Neural cell (in vitro differentiated cells): ENCODE data around the gene MED29. TPM values are rescaled to one million over a fixed set of nuclear protein-coding genes. Genes with fewer than 3 reads are reported as not detected.

Experiments
- H2AFZ ChIP-seq: fragments of 200-600, 300-800 bp; sonication (generic), shearing (Covaris generic); 2 replicates; pipeline ENCODE4 v1.6.0; 2014; ENCODE audit warnings: low read depth, mild to moderate bottlenecking, antibody characterized with exemption, low read length, moderate library complexity
- H3F3A ChIP-seq: fragments of 200-600 bp; shearing (Covaris generic); 2 replicates; pipeline ENCODE4 v1.6.1; 2016; ENCODE audit warnings: mild to moderate bottlenecking, moderate library complexity, mixed read lengths, antibody characterized with exemption, low read length; ENCODE audit not compliant: insufficient read depth, poor library complexity, severe bottlenecking
- H3K27ac ChIP-seq: fragments of 200-600, 300-800 bp; sonication (generic), shearing (Covaris generic); 2 replicates; pipeline ENCODE4 v1.5.1; 2014; ENCODE audit warnings: mild to moderate bottlenecking, low read length, moderate library complexity
- H3K27me3 ChIP-seq: fragments of 300-800, 200-600 bp; sonication (generic), shearing (Covaris generic); 2 replicates; pipeline ENCODE4 v1.6.0; 2014; ENCODE audit warnings: mild to moderate bottlenecking, low read depth, low read length, moderate library complexity; ENCODE audit not compliant: insufficient read depth
- H3K36me3 ChIP-seq: fragments of 300-800, 200-600 bp; sonication (generic), shearing (Covaris generic); 2 replicates; pipeline ENCODE4 v1.5.1; 2014; ENCODE audit warnings: mild to moderate bottlenecking, antibody characterized with exemption, low read length, moderate library complexity; ENCODE audit not compliant: insufficient read depth
- H3K4me2 ChIP-seq: fragments of 300-800, 200-600 bp; sonication (generic), shearing (Covaris generic); 2 replicates; pipeline ENCODE4 v1.6.0; 2014; ENCODE audit warnings: mild to moderate bottlenecking, low read length
- H3K4me3 ChIP-seq: fragments of 300-800, 200-600 bp; sonication (generic), shearing (Covaris generic); 2 replicates; pipeline ENCODE4 v1.5.1; 2014; ENCODE audit warnings: mild to moderate bottlenecking, low read length, moderate library complexity
- H3K79me2 ChIP-seq: fragments of 200-600 bp; shearing (Covaris generic); replicated peaks from 2 replicates; pipeline ENCODE4 v1.6.0; 2014; ENCODE audit warnings: mild to moderate bottlenecking, low read length, moderate library complexity; ENCODE audit not compliant: insufficient read depth
- H3K9ac ChIP-seq: fragments of 300-800, 200-600 bp; sonication (generic), shearing (Covaris generic); 2 replicates; pipeline ENCODE4 v1.6.1; 2016; ENCODE audit warnings: mild to moderate bottlenecking, low read length, mixed read lengths
- H3K9me2 ChIP-seq: fragments of 200-600 bp; shearing (Covaris generic); 2 replicates; pipeline ENCODE4 v1.6.1; 2016; ENCODE audit warnings: mild to moderate bottlenecking, low read length, mixed read lengths; ENCODE audit not compliant: insufficient read depth
- H3K9me3 ChIP-seq: fragments of 200-600, 300-800 bp; sonication (generic), shearing (Covaris generic); 2 replicates; pipeline ENCODE4 v1.6.1; 2016; ENCODE audit warnings: mild to moderate bottlenecking, mixed run types, low read length, moderate library complexity, mixed read lengths
- H4K20me1 ChIP-seq: fragments of 200-600 bp; shearing (Covaris generic); 2 replicates; pipeline ENCODE4 v1.6.1; 2016; ENCODE audit warnings: mild to moderate bottlenecking, mixed run types; ENCODE audit not compliant: insufficient read depth
- CTCF ChIP-seq: fragments of 450-650 bp; IDR thresholded peaks from 2 replicates; pipeline ENCODE4 v1.5.1; 2014; ENCODE audit warnings: antibody characterized with exemption, mild to moderate bottlenecking, moderate library complexity; ENCODE audit not compliant: poor library complexity, severe bottlenecking
- EP300 ChIP-seq: fragments of 450-650 bp; conservative IDR thresholded peaks from 2 replicates; pipeline ENCODE4 v1.6.1; 2014; ENCODE audit warnings: antibody characterized with exemption, mild to moderate bottlenecking, moderate library complexity; ENCODE audit not compliant: poor library complexity, severe bottlenecking
- EZH2 ChIP-seq: fragments of 200-600, 300-800 bp; shearing (Covaris generic), sonication (generic); IDR thresholded peaks from 2 replicates; pipeline ENCODE4 v1.6.1; 2014; ENCODE audit warnings: antibody characterized with exemption, low read length, borderline replicate concordance, mild to moderate bottlenecking; ENCODE audit not compliant: insufficient read depth, poor library complexity, severe bottlenecking
- MXI1 ChIP-seq: fragments of 450-650 bp; conservative IDR thresholded peaks from 2 replicates; pipeline ENCODE4 v1.6.1; 2014; ENCODE audit warnings: antibody characterized with exemption, mild to moderate bottlenecking; ENCODE audit not compliant: poor library complexity, severe bottlenecking
- POLR2AphosphoS5 ChIP-seq: IDR thresholded peaks from 2 replicates; pipeline ENCODE4 v1.6.1; 2012
- RAD21 ChIP-seq: fragments of 450-650 bp; conservative IDR thresholded peaks from 2 replicates; pipeline ENCODE4 v1.6.1; 2014; ENCODE audit warnings: antibody characterized with exemption, mild to moderate bottlenecking, moderate library complexity
- REST ChIP-seq: IDR thresholded peaks from 2 replicates; pipeline ENCODE4 v1.6.1; 2012; ENCODE audit warnings: borderline replicate concordance
- SMC3 ChIP-seq: fragments of 450-650 bp; conservative IDR thresholded peaks from 2 replicates; pipeline ENCODE4 v1.6.1; 2014; ENCODE audit warnings: antibody characterized with exemption, mild to moderate bottlenecking, moderate library complexity; ENCODE audit not compliant: poor library complexity
- TAF1 ChIP-seq: IDR thresholded peaks from 2 replicates; pipeline ENCODE4 v1.6.1; 2012; ENCODE audit warnings: low read depth
- polyA plus RNA-seq: library from polyadenylated mRNA; depleted of rRNA; stranded (reverse); fragments of >200 nt; gene quantifications from 2 replicates; pipeline ENCODE4 v1.2.3, GENCODE V29; 2014

The MED29 gene
- polyA plus RNA-seq, 1 donor from 2014 or later, result 39.5 TPM

GRCh38 chr19:39411081-39411831, 20.1 kb downstream of the MED29 start:
- peak overlapping the region; percentile 73 for H3K27ac ChIP-seq
- H2AFZ ChIP-seq, result no peak overlapping the region

DNA sequence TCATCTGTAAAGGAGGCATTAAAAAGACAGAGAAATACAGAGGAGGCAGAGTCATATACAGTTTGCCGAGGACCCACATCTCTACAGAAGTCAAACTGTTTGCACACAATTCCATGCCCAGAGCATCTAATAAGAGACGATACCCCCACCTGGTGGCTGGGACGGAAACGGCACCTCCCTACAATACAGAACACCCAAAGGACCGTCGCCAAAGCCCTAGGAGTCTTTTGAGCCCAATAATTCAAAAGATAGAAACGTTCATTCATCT, 20.6 kb downstream of the MED29 start:
- H3K4me3 ChIP-seq, result peak overlapping the region; percentile 89
- peak overlapping the region; percentile 73 for H3K27ac ChIP-seq
- H3K9ac ChIP-seq, result peak overlapping the region; percentile 55
- H3K27me3 ChIP-seq, result peaks cover 39% of the 10 kb centered on the region
- no peaks in the 10 kb centered on the region for H3K36me3 ChIP-seq
- no peaks in the 10 kb centered on the region for H3K9me2 ChIP-seq
- H3K79me2 ChIP-seq, result peaks cover 27% of the 10 kb centered on the region
- H3K9me3 ChIP-seq, result no peaks in the 10 kb centered on the region
- no peak overlapping the region for H3K4me2 ChIP-seq
- H3F3A ChIP-seq, result no peaks in the 10 kb centered on the region
- no peaks in the 10 kb centered on the region for H4K20me1 ChIP-seq
- no peak overlapping the region for H2AFZ ChIP-seq
- TF ChIP-seq CTCF, result peak; percentile 98
- no peak for TF ChIP-seq REST
- TF ChIP-seq EZH2, result no peak
- no peak for TF ChIP-seq MXI1

More at GRCh38 chr19:39411081-39411831, 20.1 kb downstream of the MED29 start:
- peak overlapping the region; percentile 89 for H3K4me3 ChIP-seq
- peak overlapping the region; percentile 55 for H3K9ac ChIP-seq
- H3K36me3 ChIP-seq, result no peaks in the 10 kb centered on the region
- H3K9me2 ChIP-seq, result no peaks in the 10 kb centered on the region
- H3K27me3 ChIP-seq, result peaks cover 44% of the 10 kb centered on the region
- no peaks in the 10 kb centered on the region for H4K20me1 ChIP-seq
- no peaks in the 10 kb centered on the region for H3F3A ChIP-seq
- TF ChIP-seq SMC3, result no peak
- TF ChIP-seq RAD21, result no peak
- no peak for TF ChIP-seq REST
- TF ChIP-seq MXI1, result no peak
- TF ChIP-seq CTCF, result no peak
- no peak for TF ChIP-seq POLR2AphosphoS5
- TF ChIP-seq EP300, result no peak
- TF ChIP-seq EZH2, result no peak
- TF ChIP-seq TAF1, result no peak
- H3K79me2 ChIP-seq, result peaks cover 27% of the 10 kb centered on the region
- no peaks in the 10 kb centered on the region for H3K9me3 ChIP-seq
- H3K4me2 ChIP-seq, result no peak overlapping the region
